ENCODE results near the gene DCUN1D3. TPM values are rescaled to one million over a fixed set of nuclear protein-coding genes. Genes with fewer than 3 reads are reported as not detected.

Gene DCUN1D3
- total RNA-seq, 2 experiments from 2014 or later = 3.1 to 4.5 TPM

GRCh38 chr16:20880867-20881502, 19.2 kb downstream of the DCUN1D3 start:
- intact Hi-C loops (cut with micrococcal nuclease; ENCODE audit: unreplicated experiment) = no loop called here
- no peaks in the 10 kb centered on the region for H3K9me3 ChIP-seq (ENCODE audit: low read length)
- no peaks in the 10 kb centered on the region for H4K20me1 ChIP-seq (ENCODE audit: insufficient read depth, low read length)
- H3K36me3 ChIP-seq (ENCODE audit: insufficient read depth, low read length) = 0 out of 2 replicates have a peak, but pooled peaks cover 7% of the 10 kb centered on the region
- H3K27ac ChIP-seq (ENCODE audit: low read depth, low read length, poor library complexity, severe bottlenecking) = no peak overlapping the region
- no peak overlapping the region for H3K4me2 ChIP-seq (ENCODE audit: low read length)
- H3K9me2 ChIP-seq (ENCODE audit: insufficient read depth, low read length) = no peaks in the 10 kb centered on the region
- ChIA-PET CTCF (ENCODE audit: unreplicated experiment) (no interaction called here), POLR2A (no interaction called here)
- no peak overlapping the region for H2AFZ ChIP-seq (ENCODE audit: low read length)
- no peak for DNase-seq (ENCODE audit: low spot score)
- no TSS peak for BruUV-seq (replicated peaks)
- no peaks in the 10 kb centered on the region; the same call in 1 of the 2 replicates for H3K79me2 ChIP-seq (ENCODE audit: insufficient read depth, low read depth, low read length)
- no peaks in the 10 kb centered on the region for H3K4me1 ChIP-seq (ENCODE audit: insufficient read depth, low read length, poor library complexity, severe bottlenecking)
- TF ChIP-seq CTCF (conservative IDR thresholded peaks at IDR 0.05; ENCODE audit: low read length) (no peak), EZH2phosphoT487 (IDR thresholded peaks at IDR 0.05; ENCODE audit: borderline replicate concordance, low read depth, low read length) (no peak)
- H3K4me3 ChIP-seq (ENCODE audit: low read depth, low read length, poor library complexity, severe bottlenecking) = no peak overlapping the region

GRCh38 chr16:20879175-20880040, 20.8 kb downstream of the DCUN1D3 start:
- DNase-seq (ENCODE audit: low spot score) = no peak
- Histone ChIP-seq H4K20me1 (ENCODE audit: insufficient read depth, low read length) (no peaks in the 10 kb centered on the region), H2AFZ (ENCODE audit: low read length) (no peak overlapping the region), H3K9me3 (ENCODE audit: low read length) (no peaks in the 10 kb centered on the region), H3K4me3 (ENCODE audit: low read depth, low read length, poor library complexity, severe bottlenecking) (no peak overlapping the region), H3K27ac (ENCODE audit: low read depth, low read length, poor library complexity, severe bottlenecking) (no peak overlapping the region), H3K4me1 (ENCODE audit: insufficient read depth, low read length, poor library complexity, severe bottlenecking) (peaks cover 13% of the 10 kb centered on the region), H3K79me2 (ENCODE audit: insufficient read depth, low read depth, low read length) (no peaks in the 10 kb centered on the region; the same call in 1 of the 2 replicates), H3K9me2 (ENCODE audit: insufficient read depth, low read length) (no peaks in the 10 kb centered on the region), H3K36me3 (ENCODE audit: insufficient read depth, low read length) (0 out of 2 replicates have a peak, but pooled peaks cover 7% of the 10 kb centered on the region), H3K4me2 (ENCODE audit: low read length) (no peak overlapping the region)
- intact Hi-C loops (cut with micrococcal nuclease; ENCODE audit: unreplicated experiment) = no loop called here
- no peak for TF ChIP-seq CTCF (conservative IDR thresholded peaks at IDR 0.05; ENCODE audit: low read length)
- ChIA-PET POLR2A (interaction anchor here (0.7 to 1.3 kb wide), 2 partner anchors 19 to 120 kb away, joined by 3 to 5 read pairs; no protein-coding TSS in a partner anchor), CTCF (ENCODE audit: unreplicated experiment) (no interaction called here)
- no TSS peak for BruUV-seq (replicated peaks)
